SU-DHL-6 (cell line): ENCODE measurements around the gene PLXDC1.

Experiments
- H2AFZ ChIP-seq: fragments of 200-600 bp; sonication (generic); 2 replicates; pipeline ENCODE4 v1.6.1; 2014; ENCODE audit warnings: low read depth, mild to moderate bottlenecking, moderate library complexity, mixed read lengths, antibody characterized with exemption, low read length; ENCODE audit not compliant: severe bottlenecking
- H3F3A ChIP-seq: fragments of 200-600 bp; shearing (Covaris generic); 2 replicates; pipeline ENCODE4 v1.6.0; 2016; ENCODE audit warnings: antibody characterized with exemption, mild to moderate bottlenecking; ENCODE audit not compliant: insufficient read depth
- H3K27ac ChIP-seq: fragments of 200-600 bp; sonication (generic); 2 replicates; pipeline ENCODE4 v1.5.1; 2016; ENCODE audit warnings: low read depth, mild to moderate bottlenecking, low read length, moderate library complexity, mixed read lengths
- H3K27me3 ChIP-seq: fragments of 200-600 bp; sonication (generic), shearing (Covaris generic); 2 replicates; pipeline ENCODE4 v1.6.0; 2014; ENCODE audit warnings: mild to moderate bottlenecking, low read length
- H3K36me3 ChIP-seq: fragments of 200-600 bp; sonication (generic); 2 replicates; pipeline ENCODE4 v1.6.1; 2014; ENCODE audit warnings: mild to moderate bottlenecking, low read length, mixed read lengths
- H3K4me2 ChIP-seq: fragments of 300-600, 200-600 bp; shearing (Covaris generic), sonication (generic); 2 replicates; pipeline ENCODE4 v1.6.0; 2014; ENCODE audit warnings: low read length, low read depth, mild to moderate bottlenecking; ENCODE audit not compliant: poor library complexity, severe bottlenecking
- H3K4me3 ChIP-seq: fragments of 200-600 bp; sonication (generic); 2 replicates; pipeline ENCODE4 v1.5.1; 2014; ENCODE audit warnings: antibody characterized with exemption, low read length, mild to moderate bottlenecking, mixed read lengths; ENCODE audit not compliant: insufficient read depth, poor library complexity, severe bottlenecking
- H3K79me2 ChIP-seq: fragments of 200-600 bp; sonication (generic); 2 replicates; pipeline ENCODE4 v1.6.1; 2014; ENCODE audit warnings: mild to moderate bottlenecking, low read length, moderate library complexity; ENCODE audit not compliant: insufficient read depth
- H3K9ac ChIP-seq: fragments of 200-600 bp; sonication (generic); 2 replicates; pipeline ENCODE4 v1.7.0; 2014; ENCODE audit warnings: mild to moderate bottlenecking, low read length
- H3K9me2 ChIP-seq: fragments of 200-600 bp; sonication (generic); replicated peaks from 2 replicates; pipeline ENCODE4 v1.6.1; 2014; ENCODE audit warnings: low read length; ENCODE audit not compliant: insufficient read depth
- H3K9me3 ChIP-seq: fragments of 200-600 bp; sonication (generic); 2 replicates; pipeline ENCODE4 v1.6.1; 2014; ENCODE audit warnings: low read length, mixed read lengths; ENCODE audit not compliant: insufficient read depth
- H4K20me1 ChIP-seq: fragments of 200-600 bp; sonication (generic); 2 replicates; pipeline ENCODE4 v1.6.1; 2014; ENCODE audit warnings: low read depth, mild to moderate bottlenecking, antibody characterized with exemption, low read length, moderate library complexity, mixed read lengths
- EZH2phosphoT487 ChIP-seq: fragments of 200-600 bp; sonication (generic), shearing (Covaris generic); conservative IDR thresholded peaks from 2 replicates; pipeline ENCODE4 v1.6.1; 2018; ENCODE audit warnings: mild to moderate bottlenecking, antibody characterized with exemption, low read length, moderate library complexity, mixed read lengths
- TF ChIP-seq, protein P1 (sequence below): fragments of 200-600 bp; sonication (generic); IDR thresholded peaks from one replicate; pipeline ENCODE4 v1.5.1; 2017; ENCODE audit warnings: antibody characterized with exemption, mild to moderate bottlenecking, low read length, moderate library complexity; ENCODE audit not compliant: insufficient read depth, poor library complexity, severe bottlenecking

PLXDC1 gene

DNA sequence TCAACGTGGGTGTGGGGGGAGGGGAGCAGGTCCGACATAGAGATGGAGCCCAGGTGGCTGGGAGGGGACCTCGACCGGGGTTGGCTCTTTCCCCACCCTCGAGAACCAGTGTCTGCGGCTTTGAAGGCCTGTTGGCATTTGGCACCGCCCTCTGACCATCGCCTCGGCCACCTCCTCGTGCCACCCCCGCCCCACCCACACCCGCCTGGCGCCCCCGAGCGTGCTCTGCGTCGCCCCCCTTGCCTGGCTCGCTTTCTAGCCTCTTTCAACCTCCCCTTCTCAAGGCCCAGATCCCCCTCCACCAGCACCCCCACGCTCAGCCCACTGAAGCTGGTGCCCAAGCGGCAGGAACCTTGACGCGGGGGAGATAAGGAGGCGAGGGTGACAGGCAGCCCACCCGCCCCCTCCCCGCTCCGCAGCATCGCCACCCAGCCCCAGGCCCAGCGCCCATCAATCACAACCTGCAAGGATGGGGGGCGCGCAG, 45.4 kb upstream of the PLXDC1 start:
- Histone ChIP-seq H3K9ac (peak overlapping the region; percentile 88), H3K27ac (peak overlapping the region; percentile 65), H2AFZ (peak overlapping the region; percentile 43)

DNA sequence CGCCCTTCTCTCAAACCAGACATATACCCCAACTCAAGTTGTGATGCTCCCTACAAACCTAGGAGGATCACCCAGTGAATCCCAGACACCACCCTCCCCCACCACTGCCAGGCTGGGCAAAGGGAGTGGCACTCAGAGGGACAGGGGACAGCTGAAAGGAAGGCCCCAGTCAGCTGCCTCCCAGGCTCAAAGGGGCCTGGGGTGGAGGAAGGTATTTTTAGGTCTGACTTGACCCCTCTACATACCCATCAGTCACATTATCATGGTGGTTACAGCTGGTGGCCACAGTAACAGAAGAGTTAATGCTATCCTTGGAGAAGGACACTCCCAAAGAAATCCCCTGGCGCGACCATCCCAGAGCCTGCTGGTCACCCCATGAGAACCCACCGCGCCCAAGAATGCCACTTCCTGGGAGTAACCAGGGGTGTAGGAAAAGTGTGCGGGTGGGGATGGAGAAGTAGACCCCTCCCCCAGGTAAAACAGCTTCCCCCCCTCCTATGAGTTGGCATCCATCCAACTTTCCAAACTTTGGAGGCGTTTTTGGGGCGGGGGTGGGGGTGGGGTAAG, 44.9 kb upstream of the PLXDC1 start:
- H3K79me2 ChIP-seq: peaks cover 25% of the 10 kb centered on the region
- no peaks in the 10 kb centered on the region for H3K9me3 ChIP-seq
- H3K4me2 ChIP-seq: peak overlapping the region; percentile 74
- peak overlapping the region; percentile 89 for H3K4me3 ChIP-seq
- H3K36me3 ChIP-seq: peaks cover 8% of the 10 kb centered on the region; the same call in 1 of the 2 replicates
- TF ChIP-seq, protein P1, sequence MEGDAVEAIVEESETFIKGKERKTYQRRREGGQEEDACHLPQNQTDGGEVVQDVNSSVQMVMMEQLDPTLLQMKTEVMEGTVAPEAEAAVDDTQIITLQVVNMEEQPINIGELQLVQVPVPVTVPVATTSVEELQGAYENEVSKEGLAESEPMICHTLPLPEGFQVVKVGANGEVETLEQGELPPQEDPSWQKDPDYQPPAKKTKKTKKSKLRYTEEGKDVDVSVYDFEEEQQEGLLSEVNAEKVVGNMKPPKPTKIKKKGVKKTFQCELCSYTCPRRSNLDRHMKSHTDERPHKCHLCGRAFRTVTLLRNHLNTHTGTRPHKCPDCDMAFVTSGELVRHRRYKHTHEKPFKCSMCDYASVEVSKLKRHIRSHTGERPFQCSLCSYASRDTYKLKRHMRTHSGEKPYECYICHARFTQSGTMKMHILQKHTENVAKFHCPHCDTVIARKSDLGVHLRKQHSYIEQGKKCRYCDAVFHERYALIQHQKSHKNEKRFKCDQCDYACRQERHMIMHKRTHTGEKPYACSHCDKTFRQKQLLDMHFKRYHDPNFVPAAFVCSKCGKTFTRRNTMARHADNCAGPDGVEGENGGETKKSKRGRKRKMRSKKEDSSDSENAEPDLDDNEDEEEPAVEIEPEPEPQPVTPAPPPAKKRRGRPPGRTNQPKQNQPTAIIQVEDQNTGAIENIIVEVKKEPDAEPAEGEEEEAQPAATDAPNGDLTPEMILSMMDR: no peak
- TF ChIP-seq EZH2phosphoT487: no peak
- H3K9me2 ChIP-seq: no peaks in the 10 kb centered on the region
- peaks cover 24% of the 10 kb centered on the region for H3F3A ChIP-seq
- peak overlapping the region; percentile 26 for H3K27ac ChIP-seq
- H2AFZ ChIP-seq: no peak overlapping the region
- H3K9ac ChIP-seq: peak overlapping the region; percentile 11; the same call in 1 of the 2 replicates
- H3K27me3 ChIP-seq: no peaks in the 10 kb centered on the region
- H4K20me1 ChIP-seq: no peaks in the 10 kb centered on the region

More for the DNA sequence above, 45.4 kb upstream of the PLXDC1 start:
- Histone ChIP-seq H3F3A (peaks cover 30% of the 10 kb centered on the region), H3K79me2 (peaks cover 30% of the 10 kb centered on the region), H4K20me1 (no peaks in the 10 kb centered on the region; the same call in 1 of the 2 replicates), H3K36me3 (peaks cover 11% of the 10 kb centered on the region), H3K4me2 (peak overlapping the region; percentile 74), H3K4me3 (peak overlapping the region; percentile 89), H3K27me3 (no peaks in the 10 kb centered on the region), H3K9me3 (no peaks in the 10 kb centered on the region), H3K9me2 (no peaks in the 10 kb centered on the region)
- TF ChIP-seq, protein P1: no peak
- TF ChIP-seq EZH2phosphoT487: no peak

DNA sequence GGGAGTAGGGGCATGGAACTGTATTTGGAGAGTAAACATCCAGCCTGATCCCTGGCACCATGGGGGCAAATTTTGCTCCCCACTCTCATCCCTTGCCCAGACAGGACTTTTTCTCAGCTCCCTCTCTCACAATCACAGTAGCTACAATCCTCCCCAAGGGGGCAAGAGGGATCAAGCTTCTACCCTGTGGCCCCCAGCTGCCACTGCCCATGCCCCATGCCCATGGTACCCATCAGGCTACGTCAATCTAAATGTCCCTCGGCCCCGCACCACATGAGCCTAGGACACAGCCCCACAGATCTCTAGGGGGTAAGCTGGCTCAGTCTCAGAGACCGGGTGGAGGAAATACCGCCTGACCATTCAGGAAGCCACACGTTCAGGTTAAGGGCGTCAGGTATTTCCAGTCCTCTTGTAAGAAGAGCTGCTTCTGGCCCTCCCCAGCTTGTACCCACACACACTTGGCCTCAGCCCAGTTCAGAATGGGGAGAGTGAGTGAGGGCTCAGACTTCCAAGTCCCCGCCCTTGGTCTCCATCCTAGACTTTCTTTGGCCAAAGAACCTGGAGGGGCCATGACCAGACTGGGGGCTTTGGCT, 44.2 kb upstream of the PLXDC1 start:
- no peaks in the 10 kb centered on the region for H4K20me1 ChIP-seq
- H3K27ac ChIP-seq: peak overlapping the region; percentile 21
- H3K79me2 ChIP-seq: peaks cover 18% of the 10 kb centered on the region
- H3K9me3 ChIP-seq: no peaks in the 10 kb centered on the region
- H2AFZ ChIP-seq: no peak overlapping the region
- H3K36me3 ChIP-seq: peaks cover 1% of the 10 kb centered on the region; the same call in 1 of the 2 replicates
- TF ChIP-seq EZH2phosphoT487: no peak
- no peaks in the 10 kb centered on the region for H3K27me3 ChIP-seq
- no peak overlapping the region for H3K4me3 ChIP-seq
- peak overlapping the region; percentile 74 for H3K4me2 ChIP-seq
- no peak overlapping the region; the same call in 1 of the 2 replicates for H3K9ac ChIP-seq
- H3K9me2 ChIP-seq: no peaks in the 10 kb centered on the region
- H3F3A ChIP-seq: peaks cover 18% of the 10 kb centered on the region

DNA sequence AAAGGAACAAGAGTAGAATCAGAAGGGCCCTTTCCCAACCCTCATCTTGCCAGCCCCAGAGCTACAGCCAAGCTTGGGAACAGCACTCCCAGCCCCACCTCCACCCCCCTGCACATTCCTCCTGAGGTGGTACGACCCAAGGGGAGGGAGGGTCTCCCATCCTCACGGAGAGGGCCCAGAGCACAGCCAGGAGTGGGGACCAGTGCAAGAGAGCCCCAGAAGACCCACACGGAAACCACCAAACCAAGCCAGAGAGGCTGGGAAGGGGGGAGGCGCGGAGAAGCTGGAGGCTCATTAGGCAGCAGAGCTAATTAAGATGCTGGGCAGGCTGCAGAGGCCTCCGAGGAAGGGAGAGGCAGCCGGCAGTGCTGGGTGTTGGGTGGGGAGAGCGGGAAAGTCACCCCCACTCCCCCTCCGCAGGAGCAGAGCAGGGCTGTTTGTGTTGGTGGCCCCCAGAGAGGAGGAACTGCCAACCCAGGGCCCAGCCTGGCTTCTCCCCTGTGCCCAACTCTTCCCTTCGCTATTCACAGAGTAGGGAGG, 43.6 kb upstream of the PLXDC1 start:
- no peaks in the 10 kb centered on the region for H3K36me3 ChIP-seq

More for the DNA sequence above, 43.6 kb upstream of the PLXDC1 start:
- TF ChIP-seq EZH2phosphoT487: no peak
- TF ChIP-seq, protein P1: no peak
- Histone ChIP-seq H3F3A (peaks cover 16% of the 10 kb centered on the region), H3K4me3 (no peak overlapping the region), H3K9me3 (no peaks in the 10 kb centered on the region), H3K4me2 (no peak overlapping the region), H4K20me1 (no peaks in the 10 kb centered on the region), H3K27me3 (no peaks in the 10 kb centered on the region), H3K79me2 (peaks cover 12% of the 10 kb centered on the region), H3K9ac (no peak overlapping the region), H2AFZ (no peak overlapping the region), H3K27ac (no peak overlapping the region), H3K9me2 (no peaks in the 10 kb centered on the region)
